Neural progenitor cell (in vitro differentiated cells): Measurements from ENCODE around the gene AGXT. TPM values are rescaled to one million over a fixed set of nuclear protein-coding genes. Genes with fewer than 3 reads are reported as not detected.

Experiments
- DNase-seq: peaks from one replicate; pipeline ENCODE4 v3.0.0-alpha.2; 2016; ENCODE audit warnings: low spot score
- H2AFZ ChIP-seq: fragments of 200-600 bp; sonication (generic); replicated peaks from 2 replicates; pipeline ENCODE4 v1.6.1; 2016; ENCODE audit warnings: antibody characterized with exemption
- H3F3A ChIP-seq: fragments of 200-600 bp; sonication (generic); 2 replicates; pipeline ENCODE4 v1.6.1; 2016; ENCODE audit warnings: antibody characterized with exemption, low read depth
- H3K27ac ChIP-seq: fragments of 200-600 bp; sonication (generic); 2 replicates; pipeline ENCODE4 v1.5.1; 2016; ENCODE audit warnings: mild to moderate bottlenecking
- H3K27me3 ChIP-seq: fragments of 200-600 bp; sonication (generic); 2 replicates; pipeline ENCODE4 v1.6.1; 2016; ENCODE audit warnings: mild to moderate bottlenecking, moderate library complexity
- H3K36me3 ChIP-seq: fragments of 200-600 bp; sonication (generic); 2 replicates; pipeline ENCODE4 v1.5.1; 2016
- H3K4me1 ChIP-seq: fragments of 200-600 bp; sonication (generic); 2 replicates; pipeline ENCODE4 v1.6.1; 2016; ENCODE audit warnings: mixed run types
- H3K4me2 ChIP-seq: fragments of 200-600 bp; sonication (generic); 2 replicates; pipeline ENCODE4 v1.6.1; 2016
- H3K4me3 ChIP-seq: fragments of 200-600 bp; sonication (generic); 2 replicates; pipeline ENCODE4 v1.5.1; 2016
- H3K79me2 ChIP-seq: fragments of 200-600 bp; sonication (generic); 2 replicates; pipeline ENCODE4 v1.6.1; 2016; ENCODE audit warnings: low read depth
- H3K9ac ChIP-seq: fragments of 200-600 bp; sonication (generic); 2 replicates; pipeline ENCODE4 v1.6.1; 2016
- H3K9me3 ChIP-seq: fragments of 200-600 bp; sonication (generic); 2 replicates; pipeline ENCODE4 v1.5.1; 2016; ENCODE audit warnings: low read depth
- H4K20me1 ChIP-seq: fragments of 200-600 bp; sonication (generic); 2 replicates; pipeline ENCODE4 v1.6.1; 2016; ENCODE audit warnings: low read depth
- H3K27ac Mint-ChIP-seq: 3 replicates; pipeline ENCODE4 v1.8.0; 2021; ENCODE audit warnings: mixed read lengths
- H3K27me3 Mint-ChIP-seq: 2 replicates; pipeline ENCODE4 v1.8.0; 2022; ENCODE audit warnings: low read depth, mild to moderate bottlenecking, inconsistent platforms, moderate library complexity, mixed read lengths; ENCODE audit not compliant: insufficient read depth
- H3K36me3 Mint-ChIP-seq: 3 replicates; pipeline ENCODE4 v1.8.0; 2021; ENCODE audit warnings: mixed read lengths
- H3K4me1 Mint-ChIP-seq: 3 replicates; pipeline ENCODE4 v1.8.0; 2021; ENCODE audit warnings: mixed read lengths
- H3K4me3 Mint-ChIP-seq: 3 replicates; pipeline ENCODE4 v1.8.0; 2021; ENCODE audit warnings: mild to moderate bottlenecking, moderate library complexity, mixed read lengths
- H3K9me3 Mint-ChIP-seq: 3 replicates; pipeline ENCODE4 v1.8.0; 2020; ENCODE audit warnings: mixed read lengths
- CTCF ChIP-seq: fragments of 200-600 bp; sonication (generic); IDR thresholded peaks from 2 replicates; pipeline ENCODE4 v1.5.1; 2017; ENCODE audit warnings: antibody characterized with exemption, mild to moderate bottlenecking
- EZH2 ChIP-seq: fragments of 200-600 bp; sonication (generic); IDR thresholded peaks from 2 replicates; pipeline ENCODE4 v1.6.1; 2017; ENCODE audit warnings: antibody characterized with exemption, mild to moderate bottlenecking, moderate library complexity
- EZH2phosphoT487 ChIP-seq: fragments of 200-600 bp; sonication (generic); IDR thresholded peaks from 2 replicates; pipeline ENCODE4 v1.6.1; 2017; ENCODE audit warnings: antibody characterized with exemption
- total RNA-seq: library from RNA; depleted of rRNA; stranded (reverse); fragments of >200 nt; gene quantifications from 2 replicates; pipeline ENCODE4 v1.2.3, GENCODE V29; 2015; ENCODE audit warnings: low replicate concordance

The AGXT gene
- total RNA-seq, 1 donor from 2014 or later, result not detected

DNA sequence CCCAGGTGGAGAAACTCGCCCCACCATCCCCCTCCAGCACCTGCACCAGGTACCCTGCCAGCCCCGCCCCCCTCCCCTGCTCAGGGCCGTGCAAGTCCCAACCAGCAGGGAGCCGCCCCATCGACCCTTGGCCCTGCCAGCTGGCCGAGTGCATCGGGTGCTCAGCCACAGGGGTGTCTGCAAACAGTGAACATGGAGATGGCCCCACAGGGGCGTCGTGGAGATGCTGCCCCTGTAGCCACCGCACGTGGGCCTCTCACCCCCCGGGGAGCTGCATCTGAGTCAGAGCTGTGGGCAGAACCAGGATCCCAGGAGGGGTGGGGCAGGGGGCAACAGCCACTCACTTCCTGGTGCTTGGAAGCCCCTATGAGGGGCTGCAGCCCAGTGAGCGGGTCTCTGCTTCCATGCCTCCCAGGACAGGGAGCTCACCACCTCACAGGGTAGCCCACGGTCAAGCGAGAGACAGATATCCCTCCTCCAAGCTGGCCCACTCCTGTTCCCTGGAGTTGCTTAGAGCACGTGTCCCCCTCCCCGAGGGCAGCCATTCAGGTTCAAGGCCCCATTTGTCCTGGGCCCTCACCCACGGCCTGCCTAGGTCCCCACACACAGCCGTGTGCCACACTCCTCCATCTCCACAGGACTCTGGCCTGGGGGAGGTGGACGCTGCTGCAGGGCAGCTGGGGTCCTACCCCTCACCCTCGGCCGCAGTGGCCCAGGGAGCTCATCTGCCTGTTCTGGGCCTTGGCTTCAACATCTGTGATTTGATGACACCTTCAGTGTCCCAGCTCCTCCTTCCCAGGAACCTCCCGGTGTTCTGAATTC, 28.5 kb downstream of the AGXT start:
- Mint-ChIP-seq H3K36me3 (no peaks in the 10 kb centered on the region), H3K4me3 (no peak overlapping the region), H3K27me3 (peaks cover 2% of the 10 kb centered on the region), H3K27ac (no peak overlapping the region), H3K4me1 (peaks cover 4% of the 10 kb centered on the region), H3K9me3 (peaks cover 5% of the 10 kb centered on the region)
- Histone ChIP-seq H3K4me2 (no peak overlapping the region), H2AFZ (no peak overlapping the region), H3K4me3 (no peak overlapping the region), H3K9me3 (no peaks in the 10 kb centered on the region), H3K9ac (no peak overlapping the region), H3K79me2 (no peaks in the 10 kb centered on the region), H3K4me1 (no peaks in the 10 kb centered on the region), H4K20me1 (no peaks in the 10 kb centered on the region), H3K27me3 (no peaks in the 10 kb centered on the region), H3F3A (no peaks in the 10 kb centered on the region), H3K27ac (no peak overlapping the region), H3K36me3 (no peaks in the 10 kb centered on the region)
- TF ChIP-seq EZH2phosphoT487 (no peak), EZH2 (no peak), CTCF (no peak)
- no peak for DNase-seq

- Histone ChIP-seq H3K9me3 (no peaks in the 10 kb centered on the region), H3K27ac (no peak overlapping the region), H3K4me1 (no peaks in the 10 kb centered on the region), H3K79me2 (no peaks in the 10 kb centered on the region), H3K4me2 (no peak overlapping the region), H2AFZ (no peak overlapping the region), H3K9ac (no peak overlapping the region), H3K36me3 (no peaks in the 10 kb centered on the region), H3K4me3 (no peak overlapping the region), H3K27me3 (no peaks in the 10 kb centered on the region), H3F3A (no peaks in the 10 kb centered on the region), H4K20me1 (no peaks in the 10 kb centered on the region)
- no peak for DNase-seq
- Mint-ChIP-seq H3K9me3 (peaks cover 9% of the 10 kb centered on the region), H3K36me3 (no peaks in the 10 kb centered on the region), H3K4me3 (no peak overlapping the region), H3K27me3 (peaks cover 2% of the 10 kb centered on the region), H3K4me1 (peaks cover 4% of the 10 kb centered on the region), H3K27ac (no peak overlapping the region)
- TF ChIP-seq CTCF (no peak), EZH2 (no peak), EZH2phosphoT487 (no peak)
Measured at GRCh38 chr2:240898108-240898730, 29.6 kb downstream of the AGXT start.

DNA sequence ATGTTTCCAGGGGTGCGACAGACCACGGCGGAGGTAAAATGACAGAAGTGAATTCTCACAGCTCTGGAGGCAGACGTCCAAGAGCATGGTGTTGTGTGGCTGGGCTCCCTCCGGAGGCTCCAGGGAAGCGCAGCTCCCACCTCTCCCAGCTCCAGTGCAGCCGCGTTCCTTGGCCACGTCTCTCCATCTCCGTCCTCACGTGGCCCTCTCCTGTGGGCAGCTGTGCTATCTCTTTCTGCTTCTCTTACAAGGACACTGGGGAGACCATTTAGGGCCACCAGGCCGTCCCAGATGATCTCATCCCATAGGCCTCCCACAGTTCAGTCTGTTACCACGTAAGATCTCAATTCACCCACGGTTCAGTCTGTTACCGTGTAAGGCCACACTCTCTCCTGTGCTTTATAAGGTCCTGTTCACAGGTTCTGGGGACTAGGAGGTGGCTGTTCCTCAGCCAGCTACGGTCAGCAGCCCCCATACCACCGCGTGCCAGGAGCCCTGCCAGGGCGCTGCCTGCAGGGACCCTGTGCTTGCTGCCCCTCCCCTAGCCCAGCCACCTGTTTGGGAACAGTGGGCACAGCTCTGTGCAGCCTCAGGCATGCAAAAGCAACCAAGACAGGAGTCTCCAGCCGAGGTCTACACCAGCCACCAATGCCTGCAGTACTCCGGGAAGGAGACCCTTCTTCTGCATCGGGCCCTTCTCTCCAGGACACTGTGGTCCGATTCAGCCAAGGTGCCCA, 30.3 kb downstream of the AGXT start:
- H3F3A ChIP-seq, result no peaks in the 10 kb centered on the region
- H3K27me3 Mint-ChIP-seq, result peaks cover 2% of the 10 kb centered on the region
- no peak overlapping the region for H2AFZ ChIP-seq
- DNase-seq, result no peak
- no peak overlapping the region for H3K4me3 ChIP-seq
- peaks cover 9% of the 10 kb centered on the region for H3K9me3 Mint-ChIP-seq
- H3K4me2 ChIP-seq, result no peak overlapping the region
- H3K9me3 ChIP-seq, result no peaks in the 10 kb centered on the region
- no peak overlapping the region for H3K27ac ChIP-seq
- no peak overlapping the region for H3K9ac ChIP-seq
- H3K4me3 Mint-ChIP-seq, result no peak overlapping the region
- H3K36me3 ChIP-seq, result no peaks in the 10 kb centered on the region
- H3K4me1 Mint-ChIP-seq, result no peaks in the 10 kb centered on the region
- peak overlapping the region; percentile 69 for H3K27ac Mint-ChIP-seq
- H3K79me2 ChIP-seq, result no peaks in the 10 kb centered on the region
- H3K27me3 ChIP-seq, result no peaks in the 10 kb centered on the region
- H3K36me3 Mint-ChIP-seq, result no peaks in the 10 kb centered on the region
- H3K4me1 ChIP-seq, result no peaks in the 10 kb centered on the region
- H4K20me1 ChIP-seq, result no peaks in the 10 kb centered on the region
- TF ChIP-seq EZH2 (no peak), CTCF (no peak), EZH2phosphoT487 (no peak)
